GM19395 (cell line): ENCODE data around the gene CWC15.
"Not testable (repeated sequence)": the region's sequence is repeated elsewhere in the genome, so short reads cannot be mapped to it uniquely, and the experiment has no call there.

Source experiments
- ATAC-seq: cut with Tn5 transposase; IDR thresholded peaks from one replicate; pipeline ENCODE4 v1.9.1; 2021; ENCODE audit warnings: mild to moderate bottlenecking, moderate library complexity; ENCODE audit not compliant: unreplicated experiment

CWC15 gene

DNA sequence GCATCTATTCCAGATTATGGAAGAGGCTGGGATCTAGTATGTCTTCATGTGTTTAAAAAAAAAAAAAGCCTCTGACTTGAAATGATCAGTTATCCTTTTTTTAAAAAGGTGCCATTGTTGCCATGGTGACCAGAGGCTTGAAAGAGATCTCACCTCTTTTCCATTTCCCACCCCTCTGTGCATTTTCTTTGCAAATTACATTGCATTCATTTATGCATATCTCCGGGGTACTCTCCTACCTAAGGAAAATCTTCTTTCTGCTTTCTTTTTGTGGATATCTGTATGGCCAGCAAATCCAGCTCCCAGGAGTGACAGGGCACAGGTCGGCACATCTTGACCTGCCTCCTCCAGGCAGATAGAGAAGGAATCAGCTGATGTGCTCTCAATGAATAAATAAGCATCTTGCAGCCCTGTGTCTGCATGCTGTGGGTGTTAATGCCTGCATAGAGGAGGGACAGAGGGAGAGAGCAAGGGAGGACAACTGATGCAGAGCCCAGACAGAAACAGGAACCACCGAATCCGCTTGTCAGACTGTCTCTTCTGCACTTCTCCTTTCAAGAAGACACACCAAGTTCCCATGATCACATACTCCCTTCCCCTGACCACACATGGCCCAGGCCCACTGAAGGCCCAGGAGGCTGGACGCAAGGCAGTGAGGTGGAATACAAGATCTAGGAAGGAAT, 50.9 kb downstream of the CWC15 start:
- no peak for ATAC-seq

DNA sequence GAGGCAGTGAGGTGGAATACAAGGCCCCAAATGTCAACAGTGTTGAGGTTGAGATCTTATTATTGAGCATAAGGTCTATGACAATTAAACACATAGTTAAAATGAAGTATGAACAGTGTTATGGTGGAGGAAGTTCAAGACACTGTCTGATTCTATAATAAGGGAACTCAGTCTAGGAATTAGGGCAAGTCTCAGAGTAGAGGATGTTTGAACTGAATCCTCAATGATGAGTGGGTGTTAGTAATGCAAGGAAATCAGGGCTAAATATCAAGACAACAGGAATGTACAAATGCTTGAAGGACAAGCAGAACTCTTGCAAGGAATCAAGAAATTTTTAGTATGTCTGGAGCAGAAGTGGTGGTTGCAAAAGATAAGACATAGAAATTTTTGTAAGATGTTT, 53.0 kb downstream of the CWC15 start:
- no peak for ATAC-seq

GRCh38 chr11:94913718-94914394, 59.5 kb downstream of the CWC15 start:
- not testable (repeated sequence) for ATAC-seq

DNA sequence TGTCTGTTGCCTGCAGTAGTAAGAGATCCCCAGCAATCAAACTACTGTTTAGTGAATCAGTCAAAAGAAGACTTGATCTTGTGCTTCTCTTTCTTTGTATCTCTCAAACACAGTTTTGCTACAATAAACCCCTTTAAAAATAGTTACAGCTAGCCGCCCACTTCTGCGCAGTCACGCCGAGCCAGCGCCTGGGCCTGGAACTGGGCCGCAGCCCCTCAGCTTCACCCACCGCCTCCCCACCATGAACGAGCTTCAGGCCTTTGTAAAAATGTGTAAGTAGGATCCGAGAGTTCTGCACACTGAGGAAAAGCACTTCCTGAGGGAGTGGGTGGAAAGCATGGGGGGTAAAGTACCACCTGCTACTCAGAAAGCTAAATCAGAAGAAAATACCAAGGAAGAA, 60.5 kb downstream of the CWC15 start:
- ATAC-seq = no peak
